GM03348 (cell line): Measurements from ENCODE around the gene CDRT4.
"Not testable (repeated sequence)": the region's sequence is repeated elsewhere in the genome, so short reads cannot be mapped to it uniquely, and the experiment has no call there.

Experiments used
- DNase-seq: peaks from one replicate; pipeline ENCODE4 v3.0.0; 2012; ENCODE audit warnings: low spot score

The CDRT4 gene

GRCh38 chr17:15456972-15457722, 10.3 kb downstream of the CDRT4 start:
- DNase-seq: peak; percentile 85

GRCh38 chr17:15456496-15456895, 10.9 kb downstream of the CDRT4 start:
- peak; percentile 13 for DNase-seq

GRCh38 chr17:15454346-15454745, 13.1 kb downstream of the CDRT4 start:
- DNase-seq: no peak

- DNase-seq: no peak
These were observed 13.6 kb downstream of the CDRT4 start for GRCh38 chr17:15453782-15454181.

GRCh38 chr17:15453246-15453645, 14.2 kb downstream of the CDRT4 start:
- peak; percentile 26 for DNase-seq

GRCh38 chr17:15452746-15453145, 14.7 kb downstream of the CDRT4 start:
- no peak for DNase-seq

- DNase-seq: no peak
These were observed 15.7 kb downstream of the CDRT4 start for GRCh38 chr17:15451680-15452079.

GRCh38 chr17:15448580-15448956, 18.9 kb downstream of the CDRT4 start:
- DNase-seq: no peak

- DNase-seq: no peak
These were observed 19.4 kb downstream of the CDRT4 start for GRCh38 chr17:15447928-15448579.

GRCh38 chr17:15446036-15446435, 21.4 kb downstream of the CDRT4 start:
- no peak for DNase-seq

GRCh38 chr17:15444805-15445204, 22.6 kb downstream of the CDRT4 start:
- DNase-seq: no peak

GRCh38 chr17:15442311-15443180, 24.9 kb downstream of the CDRT4 start:
- DNase-seq: no peak

GRCh38 chr17:15441315-15441714, 26.1 kb downstream of the CDRT4 start:
- no peak for DNase-seq

- DNase-seq: no peak
These were observed 27.1 kb downstream of the CDRT4 start for GRCh38 chr17:15440347-15440746.

GRCh38 chr17:15439205-15439985, 28.0 kb downstream of the CDRT4 start:
- DNase-seq: not testable (repeated sequence)

GRCh38 chr17:15438491-15439105, 28.8 kb downstream of the CDRT4 start:
- DNase-seq: no peak

GRCh38 chr17:15437303-15437635, 30.2 kb downstream of the CDRT4 start:
- DNase-seq: no peak

GRCh38 chr17:15436473-15437302, 30.7 kb downstream of the CDRT4 start:
- peak; percentile 24 for DNase-seq

GRCh38 chr17:15434956-15435355, 32.5 kb downstream of the CDRT4 start:
- no peak for DNase-seq

GRCh38 chr17:15432807-15433611, 34.4 kb downstream of the CDRT4 start:
- DNase-seq: peak; percentile 68
